Measurements from ENCODE around the gene CNKSR2. TPM values are rescaled to one million over a fixed set of nuclear protein-coding genes. Genes with fewer than 3 reads are reported as not detected.

CNKSR2 gene
- total RNA-seq, 4 donors from 2014 or later: 1.1 to 3.6 (median 2.2) TPM

- intact Hi-C loops (cut with DNase I; ENCODE audit: low total_unique reads): no loop called here
- WGBS, 2 donors: 80 to 97% methylated on average over 3 of the region's 3 CpGs
- no peak for DNase-seq (ENCODE audit: low spot score in 2 of 2)
- no peak overlapping the region for H3K4me3 ChIP-seq (ENCODE audit: low read depth, poor library complexity, severe bottlenecking)
- no peak for TF ChIP-seq POLR2A (IDR thresholded peaks at IDR 0.05)
Observed at GRCh38 chrX:21581479-21581878, 207.3 kb downstream of the CNKSR2 start.

GRCh38 chrX:21586001-21586400 is 211.8 kb downstream of the CNKSR2 start:
- intact Hi-C loops (cut with DNase I; ENCODE audit: low total_unique reads): no loop called here
- no peak for DNase-seq (ENCODE audit: low spot score in 2 of 2)
- H3K4me3 ChIP-seq (ENCODE audit: low read depth, poor library complexity, severe bottlenecking): no peak overlapping the region
- TF ChIP-seq CTCF (IDR thresholded peaks at IDR 0.05) (no peak), POLR2A (IDR thresholded peaks at IDR 0.05) (no peak)
- 76 to 96% methylated on average over 3 of the region's 3 CpGs for WGBS, 2 donors

GRCh38 chrX:21590012-21590776 is 216.0 kb downstream of the CNKSR2 start:
- no peak for TF ChIP-seq POLR2A (IDR thresholded peaks at IDR 0.05)
- no peak for TF ChIP-seq CTCF (IDR thresholded peaks at IDR 0.05)
- no peak overlapping the region for H3K4me3 ChIP-seq (ENCODE audit: low read depth, poor library complexity, severe bottlenecking)
- 79 to 83% methylated on average over 4 of the region's 4 CpGs for whole genome bisulfite sequencing, 2 donors
- intact Hi-C loops (cut with DNase I; ENCODE audit: low total_unique reads): no loop called here
- no peak for DNase-seq (ENCODE audit: low spot score in 2 of 2)

- no peak for DNase-seq (ENCODE audit: low spot score in 2 of 2)
- intact Hi-C loops (cut with DNase I; ENCODE audit: low total_unique reads): no loop called here
- no peak overlapping the region for H3K4me3 ChIP-seq (ENCODE audit: low read depth, poor library complexity, severe bottlenecking)
- no peak for TF ChIP-seq POLR2A (IDR thresholded peaks at IDR 0.05)
- TF ChIP-seq CTCF (IDR thresholded peaks at IDR 0.05): no peak
Observed at GRCh38 chrX:21606002-21606401, 231.8 kb downstream of the CNKSR2 start.

GRCh38 chrX:21610168-21610567 is 235.9 kb downstream of the CNKSR2 start:
- H3K4me3 ChIP-seq (ENCODE audit: low read depth, poor library complexity, severe bottlenecking): no peak overlapping the region
- intact Hi-C loops (cut with DNase I; ENCODE audit: low total_unique reads): no loop called here
- 90 to 95% methylated on average over 1 of the region's 1 CpG for WGBS, 2 donors
- no peak for DNase-seq (ENCODE audit: low spot score in 2 of 2)
- TF ChIP-seq POLR2A (IDR thresholded peaks at IDR 0.05) (no peak), CTCF (IDR thresholded peaks at IDR 0.05) (no peak)

GRCh38 chrX:21612154-21612553 is 237.9 kb downstream of the CNKSR2 start:
- DNase-seq (ENCODE audit: low spot score in 2 of 2): no peak
- TF ChIP-seq CTCF (IDR thresholded peaks at IDR 0.05) (no peak), POLR2A (IDR thresholded peaks at IDR 0.05) (no peak)
- no peak overlapping the region for H3K4me3 ChIP-seq (ENCODE audit: low read depth, poor library complexity, severe bottlenecking)
- intact Hi-C loops (cut with DNase I; ENCODE audit: low total_unique reads): no loop called here
- 57 to 74% methylated on average over 5 of the region's 5 CpGs for WGBS, 2 donors

Data from lower leg skin (tissue), 4 donors.